Neural progenitor cell (in vitro differentiated cells): Measurements from ENCODE around the gene DDI1.

Source experiments
- CTCF ChIP-seq: fragments of 200-600 bp; sonication (generic); IDR thresholded peaks from 2 replicates; pipeline ENCODE4 v1.5.1; 2017; ENCODE audit warnings: antibody characterized with exemption, mild to moderate bottlenecking
- EZH2 ChIP-seq: fragments of 200-600 bp; sonication (generic); IDR thresholded peaks from 2 replicates; pipeline ENCODE4 v1.6.1; 2017; ENCODE audit warnings: antibody characterized with exemption, mild to moderate bottlenecking, moderate library complexity

- TF ChIP-seq CTCF = no peak
- TF ChIP-seq EZH2 = no peak
These were observed 48.5 kb upstream of the DDI1 start for GRCh38 chr11:103987629-103988594.
